NB4 (cell line): ENCODE data around the gene NIN.

Experiments
- MYC ChIP-seq: IDR thresholded peaks from 2 replicates; pipeline ENCODE4 v1.6.1; 2011; ENCODE audit warnings: low read depth, low read length
- POLR2A ChIP-seq: IDR thresholded peaks from 2 replicates; pipeline ENCODE4 v1.6.1; 2011; ENCODE audit warnings: mild to moderate bottlenecking; ENCODE audit not compliant: insufficient read length; ENCODE audit errors: extremely low read depth
- TF ChIP-seq, protein P1 (sequence below): IDR thresholded peaks from one replicate; pipeline ENCODE4 v1.5.1; 2012; ENCODE audit warnings: low read depth, low read length
- TF ChIP-seq, protein P2 (sequence below): IDR thresholded peaks from 2 replicates; pipeline ENCODE4 v1.6.1; 2011; ENCODE audit warnings: low read depth, low read length

DNA sequence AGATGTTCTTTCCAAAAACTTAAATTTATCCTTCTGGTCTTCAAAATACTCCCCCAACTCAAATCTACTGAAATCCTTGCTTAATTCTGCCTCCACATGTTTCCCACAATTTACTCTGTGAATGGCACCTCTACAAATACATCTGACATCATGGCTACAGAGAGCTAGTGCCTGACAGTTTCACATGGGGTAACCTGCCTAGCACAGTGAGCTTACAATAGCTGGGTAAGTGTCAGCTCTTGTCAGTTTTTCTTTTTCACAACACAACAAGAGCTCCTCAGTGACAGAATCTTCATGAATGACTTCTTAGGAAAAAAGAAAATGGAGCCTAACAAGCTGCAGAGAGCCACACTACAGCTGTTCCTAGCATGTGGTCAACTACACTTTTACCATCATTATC is 54.4 kb downstream of the NIN start:
- TF ChIP-seq, protein P1, sequence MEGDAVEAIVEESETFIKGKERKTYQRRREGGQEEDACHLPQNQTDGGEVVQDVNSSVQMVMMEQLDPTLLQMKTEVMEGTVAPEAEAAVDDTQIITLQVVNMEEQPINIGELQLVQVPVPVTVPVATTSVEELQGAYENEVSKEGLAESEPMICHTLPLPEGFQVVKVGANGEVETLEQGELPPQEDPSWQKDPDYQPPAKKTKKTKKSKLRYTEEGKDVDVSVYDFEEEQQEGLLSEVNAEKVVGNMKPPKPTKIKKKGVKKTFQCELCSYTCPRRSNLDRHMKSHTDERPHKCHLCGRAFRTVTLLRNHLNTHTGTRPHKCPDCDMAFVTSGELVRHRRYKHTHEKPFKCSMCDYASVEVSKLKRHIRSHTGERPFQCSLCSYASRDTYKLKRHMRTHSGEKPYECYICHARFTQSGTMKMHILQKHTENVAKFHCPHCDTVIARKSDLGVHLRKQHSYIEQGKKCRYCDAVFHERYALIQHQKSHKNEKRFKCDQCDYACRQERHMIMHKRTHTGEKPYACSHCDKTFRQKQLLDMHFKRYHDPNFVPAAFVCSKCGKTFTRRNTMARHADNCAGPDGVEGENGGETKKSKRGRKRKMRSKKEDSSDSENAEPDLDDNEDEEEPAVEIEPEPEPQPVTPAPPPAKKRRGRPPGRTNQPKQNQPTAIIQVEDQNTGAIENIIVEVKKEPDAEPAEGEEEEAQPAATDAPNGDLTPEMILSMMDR, result no peak
- no peak for TF ChIP-seq POLR2A
- TF ChIP-seq, protein P2, sequence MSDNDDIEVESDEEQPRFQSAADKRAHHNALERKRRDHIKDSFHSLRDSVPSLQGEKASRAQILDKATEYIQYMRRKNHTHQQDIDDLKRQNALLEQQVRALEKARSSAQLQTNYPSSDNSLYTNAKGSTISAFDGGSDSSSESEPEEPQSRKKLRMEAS, result no peak
- TF ChIP-seq MYC, result no peak
